Peyer's patch (tissue), 4 donors: ENCODE measurements around the gene CTDSP1.

ENCODE experiments used
- CTCF ChIP-seq, 6 experiments: fragments of 450-650 bp in 4 of 6; fragments of 200-600 bp in 2 of 6; sonication (generic) in 1 of 6; IDR thresholded peaks; one replicate each; pipeline ENCODE4 v1.5.1; 2017 to 2019; ENCODE audit warnings: antibody characterized with exemption in 6 of 6, mild to moderate bottlenecking in 3 of 6, moderate library complexity in 1 of 6
- POLR2A ChIP-seq, 2 donors: fragments of 450-650 bp; IDR thresholded peaks; one replicate each; pipeline ENCODE4 v1.5.1; 2017; ENCODE audit warnings: antibody characterized with exemption in 2 of 2, mild to moderate bottlenecking in 2 of 2, moderate library complexity in 2 of 2

DNA sequence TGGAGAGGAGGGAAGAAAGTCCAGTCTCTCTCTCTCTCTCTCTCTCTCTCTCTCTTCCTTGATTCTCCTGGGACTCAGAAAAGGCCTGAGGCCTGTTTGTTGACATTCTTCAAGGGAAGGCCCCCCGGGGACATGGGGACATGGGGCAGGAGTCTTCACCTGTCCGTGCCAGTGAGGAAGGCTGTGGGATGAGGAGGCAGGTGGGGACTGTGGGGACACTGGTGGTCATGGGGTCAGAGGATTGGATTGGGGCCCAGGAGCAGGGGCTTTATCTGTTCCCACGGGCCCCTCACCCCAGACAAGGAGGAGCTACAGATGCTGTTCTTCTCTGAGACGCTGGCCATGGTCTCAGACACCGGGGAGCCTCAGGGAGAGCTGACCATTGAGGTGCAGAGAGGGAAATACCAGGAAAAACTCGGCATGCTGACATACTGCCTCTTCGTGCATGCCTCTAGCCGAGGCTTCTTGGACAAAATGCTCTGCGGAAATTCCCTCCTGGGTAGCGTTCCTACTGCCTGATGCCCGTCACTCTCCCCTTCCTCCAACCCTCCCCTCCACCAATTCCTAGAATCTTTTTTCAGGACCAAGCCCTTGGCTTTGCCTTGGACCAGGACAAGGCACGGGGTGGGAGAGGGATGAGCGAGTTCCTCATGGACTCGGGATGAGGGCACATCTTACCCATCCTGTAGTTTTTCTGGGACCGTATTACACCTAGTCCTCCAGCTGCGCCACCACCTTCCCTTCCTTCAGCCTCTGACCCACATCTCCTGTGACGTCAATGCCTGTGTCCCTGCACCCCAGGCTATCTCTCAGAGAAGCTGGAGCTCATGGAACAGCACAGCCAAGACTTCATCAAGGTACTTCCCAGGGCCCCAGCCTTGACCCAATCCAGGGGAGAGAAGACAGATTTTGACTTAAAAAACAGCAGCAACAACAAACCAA, 42.2 kb upstream of the CTDSP1 start:
- TF ChIP-seq CTCF (IDR thresholded peaks at IDR 0.05) (no peak), POLR2A (IDR thresholded peaks at IDR 0.05) (no peak)
